NCI-H187 (cell line): ENCODE results near the gene GNAO1.

ENCODE experiments used
- DNase-seq, 2 experiments: peaks; one replicate each; lab custom pipeline; 2025; lab: John Stamatoyannopoulos, UW

Gene GNAO1

GRCh38 chr16:56191156-56191815, at the start of gene GNAO1:
GNAO1 (plus strand) TSS chr16:56191489; CDS start chr16:56192236, 747 bp downstream.
- peak; percentile 32 to 44 for DNase-seq

- DNase-seq = no peak
Observed at GRCh38 chr16:56143666-56144065, 47.6 kb upstream of the GNAO1 start.

GRCh38 chr16:56145369-56145768, 45.9 kb upstream of the GNAO1 start:
- DNase-seq = no peak

- DNase-seq = no peak
Observed at GRCh38 chr16:56151621-56152020, 39.7 kb upstream of the GNAO1 start.

- no peak for DNase-seq
Observed at GRCh38 chr16:56161658-56162057, 29.6 kb upstream of the GNAO1 start.

- DNase-seq = no peak
Observed at GRCh38 chr16:56163089-56163488, 28.2 kb upstream of the GNAO1 start.

GRCh38 chr16:56163938-56164337, 27.4 kb upstream of the GNAO1 start:
- DNase-seq = no peak

- DNase-seq = no peak
Observed at GRCh38 chr16:56164636-56165035, 26.7 kb upstream of the GNAO1 start.

GRCh38 chr16:56174411-56174810, 16.9 kb upstream of the GNAO1 start:
- DNase-seq = no peak

- DNase-seq = no peak
Observed at GRCh38 chr16:56181401-56181800, 9.9 kb upstream of the GNAO1 start.

- no peak for DNase-seq
Observed at GRCh38 chr16:56183266-56183665, 8.0 kb upstream of the GNAO1 start.

GRCh38 chr16:56190048-56190676, 1.1 kb upstream of the GNAO1 start:
- no peak for DNase-seq

- DNase-seq = no peak
Observed at GRCh38 chr16:56190677-56191155, 573 bp upstream of the GNAO1 start.

GRCh38 chr16:56191835-56192634, 746 bp downstream of the GNAO1 start:
- no peak for DNase-seq

- no peak for DNase-seq
Observed at GRCh38 chr16:56192635-56192945, 1.3 kb downstream of the GNAO1 start.

- DNase-seq = no peak
Observed at GRCh38 chr16:56192986-56193945, 2.0 kb downstream of the GNAO1 start.

- peak; percentile 56 to 58 for DNase-seq
Observed at GRCh38 chr16:56193951-56194726, 2.9 kb downstream of the GNAO1 start.

GRCh38 chr16:56195151-56195550, 3.9 kb downstream of the GNAO1 start:
- peak; percentile 9 to 15 for DNase-seq

- DNase-seq = no peak
Observed at GRCh38 chr16:56196381-56196780, 5.1 kb downstream of the GNAO1 start.

GRCh38 chr16:56197192-56197992, 6.1 kb downstream of the GNAO1 start:
- DNase-seq = peak; percentile 9 to 43
